GM12872 (cell line): ENCODE measurements around the gene SCAF1.

ENCODE experiments used
- TF ChIP-seq, protein P1 (sequence below): IDR thresholded peaks from 3 replicates; pipeline ENCODE4 v1.5.1; 2011; ENCODE audit warnings: low read depth, mild to moderate bottlenecking, low read length, moderate library complexity; ENCODE audit not compliant: insufficient read depth

The SCAF1 gene

GRCh38 chr19:49699364-49699763 is 57.4 kb downstream of the SCAF1 start:
- TF ChIP-seq, protein P1, sequence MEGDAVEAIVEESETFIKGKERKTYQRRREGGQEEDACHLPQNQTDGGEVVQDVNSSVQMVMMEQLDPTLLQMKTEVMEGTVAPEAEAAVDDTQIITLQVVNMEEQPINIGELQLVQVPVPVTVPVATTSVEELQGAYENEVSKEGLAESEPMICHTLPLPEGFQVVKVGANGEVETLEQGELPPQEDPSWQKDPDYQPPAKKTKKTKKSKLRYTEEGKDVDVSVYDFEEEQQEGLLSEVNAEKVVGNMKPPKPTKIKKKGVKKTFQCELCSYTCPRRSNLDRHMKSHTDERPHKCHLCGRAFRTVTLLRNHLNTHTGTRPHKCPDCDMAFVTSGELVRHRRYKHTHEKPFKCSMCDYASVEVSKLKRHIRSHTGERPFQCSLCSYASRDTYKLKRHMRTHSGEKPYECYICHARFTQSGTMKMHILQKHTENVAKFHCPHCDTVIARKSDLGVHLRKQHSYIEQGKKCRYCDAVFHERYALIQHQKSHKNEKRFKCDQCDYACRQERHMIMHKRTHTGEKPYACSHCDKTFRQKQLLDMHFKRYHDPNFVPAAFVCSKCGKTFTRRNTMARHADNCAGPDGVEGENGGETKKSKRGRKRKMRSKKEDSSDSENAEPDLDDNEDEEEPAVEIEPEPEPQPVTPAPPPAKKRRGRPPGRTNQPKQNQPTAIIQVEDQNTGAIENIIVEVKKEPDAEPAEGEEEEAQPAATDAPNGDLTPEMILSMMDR, result no peak

DNA sequence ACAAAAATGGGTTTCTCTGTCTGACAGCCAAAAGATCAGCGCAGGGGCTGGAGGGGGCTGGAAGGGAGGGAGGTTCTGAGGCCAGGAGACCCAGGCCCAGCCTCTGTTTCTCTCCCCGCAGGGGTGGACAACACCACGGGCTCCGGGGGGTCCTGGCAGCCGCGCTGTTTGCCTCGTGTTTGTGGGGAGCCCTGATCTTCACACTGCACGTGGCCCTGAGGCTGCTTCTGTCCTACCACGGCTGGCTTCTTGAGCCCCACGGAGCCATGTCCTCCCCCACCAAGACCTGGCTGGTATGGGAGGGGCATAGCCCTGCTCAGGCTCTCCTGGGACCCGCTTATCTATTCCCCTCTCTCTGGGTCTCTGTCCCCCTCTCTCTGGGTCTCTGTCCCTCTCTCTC is 58.6 kb downstream of the SCAF1 start:
- TF ChIP-seq, protein P1, result no peak

DNA sequence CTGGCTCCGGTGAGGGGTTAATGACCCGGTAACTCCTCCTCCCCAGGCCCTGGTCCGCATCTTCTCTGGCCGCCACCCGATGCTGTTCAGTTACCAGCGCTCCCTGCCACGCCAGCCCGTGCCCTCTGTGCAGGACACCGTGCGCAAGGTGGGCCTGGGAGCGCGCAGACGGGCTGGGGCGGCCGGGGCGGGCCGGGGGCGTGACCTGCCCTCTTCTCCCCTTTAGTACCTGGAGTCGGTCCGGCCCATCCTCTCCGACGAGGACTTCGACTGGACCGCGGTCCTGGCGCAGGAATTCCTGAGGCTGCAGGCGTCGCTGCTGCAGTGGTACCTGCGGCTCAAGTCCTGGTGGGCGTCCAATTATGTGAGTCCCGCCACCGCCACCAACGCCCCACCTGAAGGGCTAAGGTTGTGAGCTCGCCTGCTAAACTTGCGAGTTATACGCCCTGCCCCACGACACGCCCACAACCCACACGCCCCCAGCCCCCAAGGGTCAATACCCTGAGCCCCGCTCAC is 59.3 kb downstream of the SCAF1 start:
- TF ChIP-seq, protein P1, result no peak

GRCh38 chr19:49704888-49705642 is 63.1 kb downstream of the SCAF1 start:
- TF ChIP-seq, protein P1, result no peak

DNA sequence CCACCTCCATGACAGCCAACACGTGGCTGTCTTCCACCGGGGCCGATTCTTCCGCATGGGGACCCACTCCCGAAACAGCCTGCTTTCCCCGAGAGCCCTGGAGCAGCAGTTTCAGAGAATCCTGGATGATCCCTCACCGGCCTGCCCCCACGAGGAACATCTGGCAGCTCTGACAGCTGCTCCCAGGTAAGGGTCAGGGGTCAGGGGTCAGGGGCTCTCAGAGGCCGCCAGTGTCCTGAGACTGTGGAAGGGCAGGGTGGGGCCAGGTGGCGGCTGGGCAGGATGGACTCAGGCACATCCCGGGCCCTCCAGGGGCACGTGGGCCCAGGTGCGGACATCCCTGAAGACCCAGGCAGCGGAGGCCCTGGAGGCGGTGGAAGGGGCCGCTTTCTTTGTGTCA is 63.9 kb downstream of the SCAF1 start:
- TF ChIP-seq, protein P1, result no peak
